Measurements from ENCODE around the gene CNTLN. TPM values are rescaled to one million over a fixed set of nuclear protein-coding genes. Genes with fewer than 3 reads are reported as not detected.

The CNTLN gene
- total RNA-seq, 1 donor from 2014 or later, result 4.1 TPM

- TF ChIP-seq CTCF (IDR thresholded peaks at IDR 0.05; ENCODE audit: insufficient read depth, low read length, poor library complexity, severe bottlenecking), result no peak
These were observed 346.1 kb downstream of the CNTLN start for GRCh38 chr9:17480966-17481365.

GRCh38 chr9:17481565-17481964 lies 346.7 kb downstream of the CNTLN start:
- H3K4me3 ChIP-seq (ENCODE audit: low read depth, low read length), result no peak overlapping the region
- no peak for TF ChIP-seq CTCF (IDR thresholded peaks at IDR 0.05; ENCODE audit: insufficient read depth, low read length, poor library complexity, severe bottlenecking)
- no peaks in the 10 kb centered on the region for H3K27me3 ChIP-seq (ENCODE audit: control insufficient read depth, insufficient read depth, low read length)
- no peak for DNase-seq (ENCODE audit: low read depth)
- no peaks in the 10 kb centered on the region for H3K36me3 ChIP-seq (ENCODE audit: control insufficient read depth, insufficient read depth, low read length)

More at GRCh38 chr9:17480966-17481365, 346.1 kb downstream of the CNTLN start:
- no peaks in the 10 kb centered on the region for H3K27me3 ChIP-seq (ENCODE audit: control insufficient read depth, insufficient read depth, low read length)
- no peaks in the 10 kb centered on the region for H3K36me3 ChIP-seq (ENCODE audit: control insufficient read depth, insufficient read depth, low read length)
- no peak for DNase-seq (ENCODE audit: low read depth)
- no peak overlapping the region for H3K4me3 ChIP-seq (ENCODE audit: low read depth, low read length)

GRCh38 chr9:17484906-17485305 lies 350.1 kb downstream of the CNTLN start:
- no peaks in the 10 kb centered on the region for H3K27me3 ChIP-seq (ENCODE audit: control insufficient read depth, insufficient read depth, low read length)
- no peak overlapping the region for H3K4me3 ChIP-seq (ENCODE audit: low read depth, low read length)
- H3K36me3 ChIP-seq (ENCODE audit: control insufficient read depth, insufficient read depth, low read length), result no peaks in the 10 kb centered on the region
- no peak for TF ChIP-seq CTCF (IDR thresholded peaks at IDR 0.05; ENCODE audit: insufficient read depth, low read length, poor library complexity, severe bottlenecking)
- DNase-seq (ENCODE audit: low read depth), result no peak

GRCh38 chr9:17486396-17486795 lies 351.6 kb downstream of the CNTLN start:
- TF ChIP-seq CTCF (IDR thresholded peaks at IDR 0.05; ENCODE audit: insufficient read depth, low read length, poor library complexity, severe bottlenecking), result no peak
- no peaks in the 10 kb centered on the region for H3K36me3 ChIP-seq (ENCODE audit: control insufficient read depth, insufficient read depth, low read length)
- H3K4me3 ChIP-seq (ENCODE audit: low read depth, low read length), result no peak overlapping the region
- no peaks in the 10 kb centered on the region for H3K27me3 ChIP-seq (ENCODE audit: control insufficient read depth, insufficient read depth, low read length)
- no peak for DNase-seq (ENCODE audit: low read depth)

GRCh38 chr9:17487467-17487866 lies 352.6 kb downstream of the CNTLN start:
- no peaks in the 10 kb centered on the region for H3K27me3 ChIP-seq (ENCODE audit: control insufficient read depth, insufficient read depth, low read length)
- no peaks in the 10 kb centered on the region for H3K36me3 ChIP-seq (ENCODE audit: control insufficient read depth, insufficient read depth, low read length)
- no peak for TF ChIP-seq CTCF (IDR thresholded peaks at IDR 0.05; ENCODE audit: insufficient read depth, low read length, poor library complexity, severe bottlenecking)
- H3K4me3 ChIP-seq (ENCODE audit: low read depth, low read length), result no peak overlapping the region
- no peak for DNase-seq (ENCODE audit: low read depth)

- Histone ChIP-seq H3K27me3 (ENCODE audit: control insufficient read depth, insufficient read depth, low read length) (no peaks in the 10 kb centered on the region), H3K4me3 (ENCODE audit: low read depth, low read length) (no peak overlapping the region), H3K36me3 (ENCODE audit: control insufficient read depth, insufficient read depth, low read length) (no peaks in the 10 kb centered on the region)
- no peak for DNase-seq (ENCODE audit: low read depth)
- no peak for TF ChIP-seq CTCF (IDR thresholded peaks at IDR 0.05; ENCODE audit: insufficient read depth, low read length, poor library complexity, severe bottlenecking)
These were observed 353.8 kb downstream of the CNTLN start for GRCh38 chr9:17488662-17489061.
